ENCODE measurements around the gene CHI3L1.

Gene CHI3L1

GRCh38 chr1:203201516-203202205, 15.2 kb upstream of the CHI3L1 start:
- Histone ChIP-seq H3K4me1 (ENCODE audit: control insufficient read depth, insufficient read depth, low read length) (no peaks in the 10 kb centered on the region), H3K9ac (ENCODE audit: low read length) (no peak overlapping the region), H3K36me3 (ENCODE audit: control insufficient read depth, insufficient read depth, low read length) (no peaks in the 10 kb centered on the region), H3K9me3 (ENCODE audit: control insufficient read depth, low read length) (no peaks in the 10 kb centered on the region), H3K4me3 (ENCODE audit: low read length) (no peak overlapping the region), H3K27me3 (ENCODE audit: control insufficient read depth, insufficient read depth, low read length) (peaks cover 8% of the 10 kb centered on the region)

- H3K4me1 ChIP-seq (ENCODE audit: control insufficient read depth, insufficient read depth, low read length) = no peaks in the 10 kb centered on the region
- H3K27me3 ChIP-seq (ENCODE audit: control insufficient read depth, insufficient read depth, low read length) = peaks cover 8% of the 10 kb centered on the region
- no peak overlapping the region for H3K4me3 ChIP-seq (ENCODE audit: low read length)
- H3K9ac ChIP-seq (ENCODE audit: low read length) = no peak overlapping the region
- no peaks in the 10 kb centered on the region for H3K9me3 ChIP-seq (ENCODE audit: control insufficient read depth, low read length)
- no peaks in the 10 kb centered on the region for H3K36me3 ChIP-seq (ENCODE audit: control insufficient read depth, insufficient read depth, low read length)
Measured at GRCh38 chr1:203200916-203201315, 14.4 kb upstream of the CHI3L1 start.

- H3K9ac ChIP-seq (ENCODE audit: low read length) = no peak overlapping the region
Measured at GRCh38 chr1:203199816-203200571, 13.5 kb upstream of the CHI3L1 start.

GRCh38 chr1:203199481-203199815, 12.9 kb upstream of the CHI3L1 start:
- Histone ChIP-seq H3K4me3 (ENCODE audit: low read length) (no peak overlapping the region), H3K9ac (ENCODE audit: low read length) (no peak overlapping the region), H3K36me3 (ENCODE audit: control insufficient read depth, insufficient read depth, low read length) (no peaks in the 10 kb centered on the region), H3K27me3 (ENCODE audit: control insufficient read depth, insufficient read depth, low read length) (peaks cover 8% of the 10 kb centered on the region), H3K9me3 (ENCODE audit: control insufficient read depth, low read length) (no peaks in the 10 kb centered on the region), H3K4me1 (ENCODE audit: control insufficient read depth, insufficient read depth, low read length) (no peaks in the 10 kb centered on the region)

More at GRCh38 chr1:203199816-203200571, 13.5 kb upstream of the CHI3L1 start:
- Histone ChIP-seq H3K4me3 (ENCODE audit: low read length) (no peak overlapping the region), H3K27me3 (ENCODE audit: control insufficient read depth, insufficient read depth, low read length) (peaks cover 8% of the 10 kb centered on the region), H3K36me3 (ENCODE audit: control insufficient read depth, insufficient read depth, low read length) (no peaks in the 10 kb centered on the region), H3K9me3 (ENCODE audit: control insufficient read depth, low read length) (no peaks in the 10 kb centered on the region), H3K4me1 (ENCODE audit: control insufficient read depth, insufficient read depth, low read length) (no peaks in the 10 kb centered on the region)

GRCh38 chr1:203199002-203199401, 12.5 kb upstream of the CHI3L1 start:
- no peaks in the 10 kb centered on the region for H3K4me1 ChIP-seq (ENCODE audit: control insufficient read depth, insufficient read depth, low read length)
- H3K9me3 ChIP-seq (ENCODE audit: control insufficient read depth, low read length) = no peaks in the 10 kb centered on the region
- H3K27me3 ChIP-seq (ENCODE audit: control insufficient read depth, insufficient read depth, low read length) = peaks cover 8% of the 10 kb centered on the region
- H3K9ac ChIP-seq (ENCODE audit: low read length) = no peak overlapping the region
- no peak overlapping the region for H3K4me3 ChIP-seq (ENCODE audit: low read length)
- no peaks in the 10 kb centered on the region for H3K36me3 ChIP-seq (ENCODE audit: control insufficient read depth, insufficient read depth, low read length)

GRCh38 chr1:203197625-203198024, 11.1 kb upstream of the CHI3L1 start:
- Histone ChIP-seq H3K27me3 (ENCODE audit: control insufficient read depth, insufficient read depth, low read length) (peaks cover 8% of the 10 kb centered on the region), H3K36me3 (ENCODE audit: control insufficient read depth, insufficient read depth, low read length) (no peaks in the 10 kb centered on the region), H3K9me3 (ENCODE audit: control insufficient read depth, low read length) (no peaks in the 10 kb centered on the region), H3K4me1 (ENCODE audit: control insufficient read depth, insufficient read depth, low read length) (no peaks in the 10 kb centered on the region), H3K4me3 (ENCODE audit: low read length) (no peak overlapping the region), H3K9ac (ENCODE audit: low read length) (no peak overlapping the region)

GRCh38 chr1:203196371-203196770, 9.9 kb upstream of the CHI3L1 start:
- Histone ChIP-seq H3K4me1 (ENCODE audit: control insufficient read depth, insufficient read depth, low read length) (no peaks in the 10 kb centered on the region), H3K9me3 (ENCODE audit: control insufficient read depth, low read length) (no peaks in the 10 kb centered on the region), H3K9ac (ENCODE audit: low read length) (no peak overlapping the region), H3K4me3 (ENCODE audit: low read length) (no peak overlapping the region), H3K27me3 (ENCODE audit: control insufficient read depth, insufficient read depth, low read length) (peaks cover 8% of the 10 kb centered on the region), H3K36me3 (ENCODE audit: control insufficient read depth, insufficient read depth, low read length) (no peaks in the 10 kb centered on the region)

GRCh38 chr1:203190949-203191348, 4.4 kb upstream of the CHI3L1 start:
- Histone ChIP-seq H3K36me3 (ENCODE audit: control insufficient read depth, insufficient read depth, low read length) (no peaks in the 10 kb centered on the region), H3K9me3 (ENCODE audit: control insufficient read depth, low read length) (no peaks in the 10 kb centered on the region), H3K9ac (ENCODE audit: low read length) (no peak overlapping the region), H3K4me1 (ENCODE audit: control insufficient read depth, insufficient read depth, low read length) (no peaks in the 10 kb centered on the region), H3K4me3 (ENCODE audit: low read length) (no peak overlapping the region), H3K27me3 (ENCODE audit: control insufficient read depth, insufficient read depth, low read length) (no peaks in the 10 kb centered on the region)

GRCh38 chr1:203189951-203190352, 3.4 kb upstream of the CHI3L1 start:
- Histone ChIP-seq H3K4me3 (ENCODE audit: low read length) (no peak overlapping the region), H3K36me3 (ENCODE audit: control insufficient read depth, insufficient read depth, low read length) (no peaks in the 10 kb centered on the region), H3K9ac (ENCODE audit: low read length) (no peak overlapping the region), H3K9me3 (ENCODE audit: control insufficient read depth, low read length) (no peaks in the 10 kb centered on the region), H3K4me1 (ENCODE audit: control insufficient read depth, insufficient read depth, low read length) (no peaks in the 10 kb centered on the region), H3K27me3 (ENCODE audit: control insufficient read depth, insufficient read depth, low read length) (no peaks in the 10 kb centered on the region)

GRCh38 chr1:203188686-203189232, 2.3 kb upstream of the CHI3L1 start:
- H3K4me3 ChIP-seq (ENCODE audit: low read length) = no peak overlapping the region
- no peaks in the 10 kb centered on the region for H3K9me3 ChIP-seq (ENCODE audit: control insufficient read depth, low read length)
- H3K9ac ChIP-seq (ENCODE audit: low read length) = no peak overlapping the region
- no peaks in the 10 kb centered on the region for H3K36me3 ChIP-seq (ENCODE audit: control insufficient read depth, insufficient read depth, low read length)
- H3K27me3 ChIP-seq (ENCODE audit: control insufficient read depth, insufficient read depth, low read length) = no peaks in the 10 kb centered on the region
- H3K4me1 ChIP-seq (ENCODE audit: control insufficient read depth, insufficient read depth, low read length) = no peaks in the 10 kb centered on the region

GRCh38 chr1:203187689-203188264, 1.3 kb upstream of the CHI3L1 start:
- Histone ChIP-seq H3K9ac (ENCODE audit: low read length) (no peak overlapping the region), H3K4me1 (ENCODE audit: control insufficient read depth, insufficient read depth, low read length) (no peaks in the 10 kb centered on the region), H3K27me3 (ENCODE audit: control insufficient read depth, insufficient read depth, low read length) (no peaks in the 10 kb centered on the region), H3K9me3 (ENCODE audit: control insufficient read depth, low read length) (no peaks in the 10 kb centered on the region), H3K36me3 (ENCODE audit: control insufficient read depth, insufficient read depth, low read length) (no peaks in the 10 kb centered on the region), H3K4me3 (ENCODE audit: low read length) (no peak overlapping the region)

- Histone ChIP-seq H3K4me1 (ENCODE audit: control insufficient read depth, insufficient read depth, low read length) (no peaks in the 10 kb centered on the region), H3K9ac (ENCODE audit: low read length) (no peak overlapping the region), H3K9me3 (ENCODE audit: control insufficient read depth, low read length) (no peaks in the 10 kb centered on the region), H3K36me3 (ENCODE audit: control insufficient read depth, insufficient read depth, low read length) (no peaks in the 10 kb centered on the region), H3K27me3 (ENCODE audit: control insufficient read depth, insufficient read depth, low read length) (no peaks in the 10 kb centered on the region), H3K4me3 (ENCODE audit: low read length) (no peak overlapping the region)
Measured at GRCh38 chr1:203187304-203187685, 791 bp upstream of the CHI3L1 start.

All from mucosa of stomach (tissue), 1 donor.